Measurements from ENCODE around the gene ANO1.

DNA sequence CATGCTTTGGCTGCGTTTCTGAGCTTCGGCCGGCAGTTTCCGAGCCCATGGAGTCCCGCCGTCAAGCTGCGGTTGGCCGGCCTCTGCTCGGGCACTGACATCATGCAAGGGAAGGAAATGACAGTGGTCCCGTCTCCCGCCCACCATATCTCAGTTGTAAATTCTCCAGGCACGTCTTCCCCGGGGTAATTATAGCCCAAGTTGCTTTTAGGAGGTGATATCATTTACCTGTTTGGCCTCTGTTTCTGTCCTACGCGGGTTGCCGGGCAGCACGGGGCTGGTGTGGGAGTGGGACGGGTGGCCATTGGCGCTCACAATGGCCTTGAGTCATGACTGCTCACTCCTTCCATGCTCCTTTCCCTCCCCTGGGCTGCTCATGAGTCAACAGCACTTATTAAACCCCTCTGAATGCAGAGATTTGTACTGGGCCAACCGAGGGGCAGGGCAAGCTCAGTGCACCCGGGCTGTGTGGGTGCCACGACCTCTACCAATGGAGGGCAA lies 4.2 kb upstream of the ANO1 start:
- TF ChIP-seq, protein P1, sequence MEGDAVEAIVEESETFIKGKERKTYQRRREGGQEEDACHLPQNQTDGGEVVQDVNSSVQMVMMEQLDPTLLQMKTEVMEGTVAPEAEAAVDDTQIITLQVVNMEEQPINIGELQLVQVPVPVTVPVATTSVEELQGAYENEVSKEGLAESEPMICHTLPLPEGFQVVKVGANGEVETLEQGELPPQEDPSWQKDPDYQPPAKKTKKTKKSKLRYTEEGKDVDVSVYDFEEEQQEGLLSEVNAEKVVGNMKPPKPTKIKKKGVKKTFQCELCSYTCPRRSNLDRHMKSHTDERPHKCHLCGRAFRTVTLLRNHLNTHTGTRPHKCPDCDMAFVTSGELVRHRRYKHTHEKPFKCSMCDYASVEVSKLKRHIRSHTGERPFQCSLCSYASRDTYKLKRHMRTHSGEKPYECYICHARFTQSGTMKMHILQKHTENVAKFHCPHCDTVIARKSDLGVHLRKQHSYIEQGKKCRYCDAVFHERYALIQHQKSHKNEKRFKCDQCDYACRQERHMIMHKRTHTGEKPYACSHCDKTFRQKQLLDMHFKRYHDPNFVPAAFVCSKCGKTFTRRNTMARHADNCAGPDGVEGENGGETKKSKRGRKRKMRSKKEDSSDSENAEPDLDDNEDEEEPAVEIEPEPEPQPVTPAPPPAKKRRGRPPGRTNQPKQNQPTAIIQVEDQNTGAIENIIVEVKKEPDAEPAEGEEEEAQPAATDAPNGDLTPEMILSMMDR (IDR thresholded peaks at IDR 0.05; ENCODE audit: low read depth, low read length), result no peak
- TF ChIP-seq EZH2phosphoT487 (IDR thresholded peaks at IDR 0.05; ENCODE audit: low read depth), result no peak

Data from OCI-LY3 (cell line).